ENCODE results near the gene DNMBP.
"Not testable (repeated sequence)": the region's sequence is repeated elsewhere in the genome, so short reads cannot be mapped to it uniquely, and the experiment has no call there.

The DNMBP gene

GRCh38 chr10:99917963-99918825 lies 91.6 kb downstream of the DNMBP start:
- DNase-seq (ENCODE audit: low read depth, low spot score) = no peak

GRCh38 chr10:99916776-99917175 lies 93.0 kb downstream of the DNMBP start:
- no peak for DNase-seq (ENCODE audit: low read depth, low spot score)

- no peak for DNase-seq (ENCODE audit: low read depth, low spot score)
Observed at GRCh38 chr10:99915414-99915813, 94.3 kb downstream of the DNMBP start.

GRCh38 chr10:99914236-99914635 lies 95.5 kb downstream of the DNMBP start:
- DNase-seq (ENCODE audit: low read depth, low spot score) = no peak

- DNase-seq (ENCODE audit: low read depth, low spot score) = no peak
Observed at GRCh38 chr10:99913831-99914235, 95.9 kb downstream of the DNMBP start.

- DNase-seq (ENCODE audit: low read depth, low spot score) = no peak
Observed at GRCh38 chr10:99912041-99912440, 97.7 kb downstream of the DNMBP start.

- DNase-seq (ENCODE audit: low read depth, low spot score) = no peak
Observed at GRCh38 chr10:99908512-99908911, 101.2 kb downstream of the DNMBP start.

GRCh38 chr10:99906470-99906869 lies 103.3 kb downstream of the DNMBP start:
- DNase-seq (ENCODE audit: low read depth, low spot score) = no peak

GRCh38 chr10:99905971-99906370 lies 103.8 kb downstream of the DNMBP start:
- no peak for DNase-seq (ENCODE audit: low read depth, low spot score)

- no peak for DNase-seq (ENCODE audit: low read depth, low spot score)
Observed at GRCh38 chr10:99895867-99896266, 113.9 kb downstream of the DNMBP start.

GRCh38 chr10:99895066-99895465 lies 114.7 kb downstream of the DNMBP start:
- not testable (repeated sequence) for DNase-seq (ENCODE audit: low read depth, low spot score)

- no peak for DNase-seq (ENCODE audit: low read depth, low spot score)
Observed at GRCh38 chr10:99894613-99895012, 115.1 kb downstream of the DNMBP start.

- no peak for DNase-seq (ENCODE audit: low read depth, low spot score)
Observed at GRCh38 chr10:99888622-99889021, 121.1 kb downstream of the DNMBP start.

GRCh38 chr10:99883523-99883922 lies 126.2 kb downstream of the DNMBP start:
- no peak for DNase-seq (ENCODE audit: low read depth, low spot score)

GRCh38 chr10:99881371-99881770 lies 128.4 kb downstream of the DNMBP start:
- no peak for DNase-seq (ENCODE audit: low read depth, low spot score)

- no peak for DNase-seq (ENCODE audit: low read depth, low spot score)
Observed at GRCh38 chr10:99880080-99880835, 129.5 kb downstream of the DNMBP start.

- no peak for DNase-seq (ENCODE audit: low read depth, low spot score)
Observed at GRCh38 chr10:99875473-99875872, 134.3 kb downstream of the DNMBP start.

GRCh38 chr10:99874341-99875085 lies 135.2 kb downstream of the DNMBP start:
- DNase-seq (ENCODE audit: low read depth, low spot score) = no peak

GRCh38 chr10:99873846-99874245 lies 135.9 kb downstream of the DNMBP start:
- DNase-seq (ENCODE audit: low read depth, low spot score) = no peak

- DNase-seq (ENCODE audit: low read depth, low spot score) = no peak
Observed at GRCh38 chr10:99872367-99873162, 137.2 kb downstream of the DNMBP start.

GRCh38 chr10:99870123-99870730 lies 139.5 kb downstream of the DNMBP start:
- no peak for DNase-seq (ENCODE audit: low read depth, low spot score)

Data from activated CD4-positive, CD25-positive, alpha-beta regulatory T cell treated with anti-CD3 and anti-CD28 coated beads, Interleukin-2, amount 50 U/mL, for 16 hours (primary cell).